ENCODE results near the gene MFGE8. TPM values are rescaled to one million over a fixed set of nuclear protein-coding genes. Genes with fewer than 3 reads are reported as not detected.

Gene MFGE8
- total RNA-seq, 1 donor from 2014 or later, result 1,071 TPM

GRCh38 chr15:88880944-88881740 is 32.0 kb downstream of the MFGE8 start:
- intact Hi-C loops (cut with DNase I), result no loop called here
- DNase-seq (ENCODE audit: low spot score), result no peak

- intact Hi-C loops (cut with DNase I), result no loop called here
- DNase-seq (ENCODE audit: low spot score), result no peak
Measured at GRCh38 chr15:88878720-88879184, 34.4 kb downstream of the MFGE8 start.

GRCh38 chr15:88877906-88878305 is 35.3 kb downstream of the MFGE8 start:
- intact Hi-C loops (cut with DNase I), result no loop called here
- no peak for DNase-seq (ENCODE audit: low spot score)

GRCh38 chr15:88877415-88877814 is 35.8 kb downstream of the MFGE8 start:
- intact Hi-C loops (cut with DNase I), result no loop called here
- DNase-seq (ENCODE audit: low spot score), result no peak

- intact Hi-C loops (cut with DNase I), result no loop called here
- DNase-seq (ENCODE audit: low spot score), result no peak
Measured at GRCh38 chr15:88876573-88876972, 36.6 kb downstream of the MFGE8 start.

- intact Hi-C loops (cut with DNase I), result no loop called here
- no peak for DNase-seq (ENCODE audit: low spot score)
Measured at GRCh38 chr15:88874684-88875083, 38.5 kb downstream of the MFGE8 start.

- intact Hi-C loops (cut with DNase I), result no loop called here
- no peak for DNase-seq (ENCODE audit: low spot score)
Measured at GRCh38 chr15:88874275-88874674, 38.9 kb downstream of the MFGE8 start.

GRCh38 chr15:88873786-88874185 is 39.4 kb downstream of the MFGE8 start:
- intact Hi-C loops (cut with DNase I), result no loop called here
- DNase-seq (ENCODE audit: low spot score), result no peak

GRCh38 chr15:88872706-88873105 is 40.5 kb downstream of the MFGE8 start:
- DNase-seq (ENCODE audit: low spot score), result no peak
- intact Hi-C loops (cut with DNase I), result no loop called here

GRCh38 chr15:88872106-88872505 is 41.1 kb downstream of the MFGE8 start:
- intact Hi-C loops (cut with DNase I), result no loop called here
- DNase-seq (ENCODE audit: low spot score), result no peak

- intact Hi-C loops (cut with DNase I), result no loop called here
- no peak for DNase-seq (ENCODE audit: low spot score)
Measured at GRCh38 chr15:88871313-88871712, 41.9 kb downstream of the MFGE8 start.

GRCh38 chr15:88866295-88866881 is 46.8 kb downstream of the MFGE8 start:
- DNase-seq (ENCODE audit: low spot score), result no peak
- intact Hi-C loops (cut with DNase I), result no loop called here

GRCh38 chr15:88865498-88866099 is 47.6 kb downstream of the MFGE8 start:
- DNase-seq (ENCODE audit: low spot score), result no peak
- intact Hi-C loops (cut with DNase I), result no loop called here

- no peak for DNase-seq (ENCODE audit: low spot score)
- intact Hi-C loops (cut with DNase I), result no loop called here
Measured at GRCh38 chr15:88864861-88865497, 48.2 kb downstream of the MFGE8 start.

- intact Hi-C loops (cut with DNase I), result no loop called here
- DNase-seq (ENCODE audit: low spot score), result no peak
Measured at GRCh38 chr15:88863412-88863811, 49.8 kb downstream of the MFGE8 start.

GRCh38 chr15:88860212-88860611 is 53.0 kb downstream of the MFGE8 start:
- intact Hi-C loops (cut with DNase I), result no loop called here
- no peak for DNase-seq (ENCODE audit: low spot score)

GRCh38 chr15:88859550-88859949 is 53.6 kb downstream of the MFGE8 start:
- intact Hi-C loops (cut with DNase I), result no loop called here
- DNase-seq (ENCODE audit: low spot score), result no peak

- intact Hi-C loops (cut with DNase I), result no loop called here
- no peak for DNase-seq (ENCODE audit: low spot score)
Measured at GRCh38 chr15:88858934-88859333, 54.2 kb downstream of the MFGE8 start.

- DNase-seq (ENCODE audit: low spot score), result no peak
- intact Hi-C loops (cut with DNase I), result no loop called here
Measured at GRCh38 chr15:88852476-88852875, 60.7 kb downstream of the MFGE8 start.

GRCh38 chr15:88849376-88850072 is 63.7 kb downstream of the MFGE8 start:
- DNase-seq (ENCODE audit: low spot score), result no peak
- intact Hi-C loops (cut with DNase I), result no loop called here

All from cardiac septum (tissue), 1 donor.